G401 (cell line): ENCODE data around the gene PPL. TPM values are rescaled to one million over a fixed set of nuclear protein-coding genes. Genes with fewer than 3 reads are reported as not detected.
A peak's percentile ranks its signal among the peaks of the same experiment; 100 is the strongest.

Experiments
- DNase-seq: peaks from one replicate; pipeline ENCODE4 v3.0.0-alpha.2; 2015; ENCODE audit warnings: low spot score
- in situ Hi-C: cut with HindIII; loops from 2 replicates; pipeline ENCODE4 v1.10.0; 2016; ENCODE audit warnings: low sequenced_read_pairs, mixed read lengths
- total RNA-seq: library from RNA; depleted of rRNA; stranded (reverse); fragments of >200 nt; shearing (Covaris generic); gene quantifications from 2 replicates; pipeline ENCODE4 v1.2.3, GENCODE V29; 2014; rRNA removed

Gene PPL
- total RNA-seq, 1 experiment from 2014 or later: 41.0 TPM

- peak; percentile 29 for DNase-seq
- in situ Hi-C loops: no loop called here
Measured at GRCh38 chr16:4847774-4848587, 89.0 kb downstream of the PPL start.

- in situ Hi-C loops: no loop called here
- peak; percentile 93 for DNase-seq
Measured at GRCh38 chr16:4846901-4847773, 89.8 kb downstream of the PPL start, which contains the start of the genes GLYR1 and UBN1. TSS of gene GLYR1 (minus strand) at chr16:4847288. CDS start at chr16:4847265, 23 bp downstream. TSS of gene UBN1 (plus strand) at chr16:4847481. CDS start at chr16:4852918, 5,437 bp downstream.

- DNase-seq: no peak
- in situ Hi-C loops: no loop called here
Measured at GRCh38 chr16:4846503-4846900, 90.4 kb downstream of the PPL start.

- no peak for DNase-seq
- in situ Hi-C loops: no loop called here
Measured at GRCh38 chr16:4840984-4841383, 96.0 kb downstream of the PPL start.

GRCh38 chr16:4839942-4840341 lies 97.0 kb downstream of the PPL start:
- in situ Hi-C loops: loop anchor here (10.0 kb wide), 1 partner anchor 115 kb away; no protein-coding TSS in a partner anchor

GRCh38 chr16:4837733-4838501 lies 99.0 kb downstream of the PPL start:
- no peak for DNase-seq
- in situ Hi-C loops: loop anchor here (10.0 kb wide), 1 partner anchor 113 kb away; no protein-coding TSS in a partner anchor

More at GRCh38 chr16:4839942-4840341, 97.0 kb downstream of the PPL start:
- no peak for DNase-seq

GRCh38 chr16:4836727-4837126 lies 100.2 kb downstream of the PPL start:
- in situ Hi-C loops: loop anchor here (10.0 kb wide), 1 partner anchor 112 kb away; no protein-coding TSS in a partner anchor
- no peak for DNase-seq

- no peak for DNase-seq
- in situ Hi-C loops: loop anchor here (10.0 kb wide), 1 partner anchor 109 kb away; no protein-coding TSS in a partner anchor
Measured at GRCh38 chr16:4833584-4833983, 103.4 kb downstream of the PPL start.

GRCh38 chr16:4832698-4833343 lies 104.1 kb downstream of the PPL start:
- in situ Hi-C loops: loop anchor here (10.0 kb wide), 1 partner anchor 108 kb away; no protein-coding TSS in a partner anchor
- no peak for DNase-seq

Other genes starting within 250 kb of the PPL start
- gene NUDT16L1, start 243.6 kb downstream of the PPL start, total RNA-seq: 71.5 and 89.1 TPM in 2 replicates
- gene ANKS3, start 202.9 kb downstream of the PPL start, total RNA-seq: 12.8 and 18.0 TPM in 2 replicates
- gene DNAAF8, start 202.6 kb downstream of the PPL start, total RNA-seq: not detected in 2 replicates
- gene ZNF500, start 170.0 kb downstream of the PPL start, total RNA-seq: 11.0 and 16.2 TPM in 2 replicates
- gene SEPTIN12, start 148.8 kb downstream of the PPL start, total RNA-seq: not detected in 2 replicates
- gene SMIM22, start 141.8 kb downstream of the PPL start, total RNA-seq: not detected in 2 replicates
- gene ROGDI, start 134.5 kb downstream of the PPL start, total RNA-seq: 25.9 and 30.4 TPM in 2 replicates
- gene GLYR1, start 89.9 kb downstream of the PPL start, total RNA-seq: 79.9 and 82.0 TPM in 2 replicates
- 22.6 and 24.7 TPM in 2 replicates for gene UBN1, start 89.7 kb downstream of the PPL start, total RNA-seq
- gene SEC14L5, start 21.2 kb upstream of the PPL start, total RNA-seq: 0.10 and 0.86 TPM in 2 replicates
- gene NAGPA, start 96.8 kb upstream of the PPL start, total RNA-seq: 23.1 and 31.6 TPM in 2 replicates
- not detected in 2 replicates for gene C16orf89, start 128.8 kb upstream of the PPL start, total RNA-seq
- 24.4 and 42.0 TPM in 2 replicates for gene ALG1, start 134.7 kb upstream of the PPL start, total RNA-seq
- gene EEF2KMT, start 160.6 kb upstream of the PPL start, total RNA-seq: 18.8 and 19.1 TPM in 2 replicates